Body of pancreas (tissue), 4 donors: Measurements from ENCODE around the gene ROCK2. TPM values are rescaled to one million over a fixed set of nuclear protein-coding genes. Genes with fewer than 3 reads are reported as not detected.

Experiments used
- ATAC-seq: fragments of 150-250 bp; one replicate; pipeline ENCODE4 v1.9.1; 2016
- DNase-seq, 4 donors: peaks; one replicate each; pipeline ENCODE4 v3.0.0-alpha.2; 2019
- H3K27ac ChIP-seq, 4 donors: fragments of 200-600 bp; sonication (generic); 1 replicate in 3 of 4; 2 replicates in 1 of 4; pipeline versions ENCODE4 v1.5.1 to v1.6.1; 2016 to 2019; ENCODE audit warnings: mild to moderate bottlenecking in 1 of 4, mixed read lengths in 1 of 4, moderate library complexity in 1 of 4
- H3K27me3 ChIP-seq, 2 donors: fragments of 200-600 bp; sonication (generic); one replicate each; pipeline ENCODE4 v1.6.0; 2016; ENCODE audit warnings: mild to moderate bottlenecking in 1 of 2
- H3K36me3 ChIP-seq, 2 donors: fragments of 200-600 bp; sonication (generic); replicated peaks in 1 of 2; 2 replicates each; pipeline ENCODE4 v1.5.1; 2016; ENCODE audit warnings: low read depth in 2 of 2; ENCODE audit not compliant: insufficient read depth in 1 of 2
- H3K4me1 ChIP-seq: fragments of 200-600 bp; sonication (generic); one replicate; pipeline ENCODE4 v1.6.0; 2016
- H3K4me3 ChIP-seq, 2 donors: fragments of 200-600 bp; sonication (generic); 1 replicate in 1 of 2; 2 replicates in 1 of 2; pipeline ENCODE4 v1.5.1; 2016 to 2019
- H3K9me3 ChIP-seq, 3 donors: fragments of 200-600 bp; sonication (generic); 1 replicate in 2 of 3; 2 replicates in 1 of 3; pipeline ENCODE4 v1.5.1; 2016
- POLR2A ChIP-seq, 3 donors: fragments of 450-650 bp; IDR thresholded peaks; one replicate each; pipeline ENCODE4 v1.6.1; 2016; ENCODE audit warnings: antibody characterized with exemption in 3 of 3, mild to moderate bottlenecking in 2 of 3
- WGBS, 2 donors: methylation state at CpG; one replicate each; pipeline ENCODE4 v1.1.5; 2017; 5-methylcytosine and 5-hydroxymethylcytosine counted together
- intact Hi-C: fragments of 100-400 bp; cut with DNase I; formaldehyde crosslinking; loops from one replicate; pipeline ENCODE4 v1.15.1; 2023
- total RNA-seq, 2 donors: library from RNA; depleted of rRNA; stranded (reverse); fragments of >200 nt; gene quantifications; one replicate each; pipeline ENCODE4 v1.1.0, GENCODE V29; 2016
- TF ChIP-seq, protein P1 (sequence below), 7 experiments: fragments of 450-650 bp in 4 of 7; fragments of 200-600 bp in 3 of 7; sonication (generic) in 3 of 7; IDR thresholded peaks; one replicate each; pipeline ENCODE4 v1.5.1; 2016 to 2019; ENCODE audit warnings: antibody characterized with exemption in 7 of 7

The ROCK2 gene
- total RNA-seq, 2 donors from 2014 or later: 24.4 to 32.3 TPM

DNA sequence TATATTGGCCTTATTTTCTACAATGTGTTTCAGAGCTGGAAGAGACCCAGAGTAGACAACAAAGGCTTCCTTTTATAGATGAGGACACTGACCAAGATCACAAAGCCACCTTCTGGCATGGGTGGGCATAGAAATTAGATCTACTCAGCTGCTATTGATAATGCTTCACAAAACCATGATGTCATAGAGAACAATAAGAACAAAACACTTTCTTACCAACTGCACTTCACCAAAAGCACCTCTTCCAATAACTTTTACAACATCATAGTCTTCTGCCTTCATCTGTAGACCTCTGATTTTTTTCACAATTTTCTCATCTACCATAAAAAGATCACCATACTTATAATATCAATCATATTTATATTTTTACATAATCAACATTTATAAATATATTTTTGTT, 58.1 kb downstream of the ROCK2 start:
- no peak for ATAC-seq
- Histone ChIP-seq H3K4me1 (peaks cover 15% of the 10 kb centered on the region), H3K9me3 (no peaks in the 10 kb centered on the region), H3K27ac (no peak overlapping the region), H3K36me3 (peaks cover 0 to 2% of the 10 kb centered on the region in 2 donors), H3K4me3 (no peak overlapping the region), H3K27me3 (no peaks in the 10 kb centered on the region)
- no peak for DNase-seq
- TF ChIP-seq, protein P1, sequence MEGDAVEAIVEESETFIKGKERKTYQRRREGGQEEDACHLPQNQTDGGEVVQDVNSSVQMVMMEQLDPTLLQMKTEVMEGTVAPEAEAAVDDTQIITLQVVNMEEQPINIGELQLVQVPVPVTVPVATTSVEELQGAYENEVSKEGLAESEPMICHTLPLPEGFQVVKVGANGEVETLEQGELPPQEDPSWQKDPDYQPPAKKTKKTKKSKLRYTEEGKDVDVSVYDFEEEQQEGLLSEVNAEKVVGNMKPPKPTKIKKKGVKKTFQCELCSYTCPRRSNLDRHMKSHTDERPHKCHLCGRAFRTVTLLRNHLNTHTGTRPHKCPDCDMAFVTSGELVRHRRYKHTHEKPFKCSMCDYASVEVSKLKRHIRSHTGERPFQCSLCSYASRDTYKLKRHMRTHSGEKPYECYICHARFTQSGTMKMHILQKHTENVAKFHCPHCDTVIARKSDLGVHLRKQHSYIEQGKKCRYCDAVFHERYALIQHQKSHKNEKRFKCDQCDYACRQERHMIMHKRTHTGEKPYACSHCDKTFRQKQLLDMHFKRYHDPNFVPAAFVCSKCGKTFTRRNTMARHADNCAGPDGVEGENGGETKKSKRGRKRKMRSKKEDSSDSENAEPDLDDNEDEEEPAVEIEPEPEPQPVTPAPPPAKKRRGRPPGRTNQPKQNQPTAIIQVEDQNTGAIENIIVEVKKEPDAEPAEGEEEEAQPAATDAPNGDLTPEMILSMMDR (IDR thresholded peaks at IDR 0.05): no peak
- TF ChIP-seq POLR2A (IDR thresholded peaks at IDR 0.05): no peak
- intact Hi-C loops: no loop called here

DNA sequence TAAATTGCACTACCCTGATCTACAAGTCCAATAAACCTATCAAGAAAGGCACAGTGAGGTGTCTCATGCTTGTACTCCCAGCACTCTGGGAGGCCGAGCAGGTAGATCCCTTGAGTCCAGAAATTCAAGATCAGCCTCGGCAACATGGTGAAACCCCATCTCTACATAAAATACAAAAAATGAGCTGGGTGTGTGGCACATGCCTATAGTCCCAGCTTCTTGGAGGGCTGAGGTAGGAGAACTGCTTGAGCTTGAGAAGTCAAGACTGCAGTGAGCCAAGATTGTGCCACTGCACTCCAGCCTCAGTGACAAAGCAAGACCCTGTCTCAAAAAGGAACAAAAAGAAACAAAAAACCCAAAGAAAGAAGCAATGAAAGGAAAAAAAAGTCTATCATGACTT, 58.9 kb downstream of the ROCK2 start:
- H3K4me3 ChIP-seq: no peak overlapping the region
- TF ChIP-seq, protein P1 (IDR thresholded peaks at IDR 0.05): no peak
- TF ChIP-seq POLR2A (IDR thresholded peaks at IDR 0.05): no peak
- peaks cover 0 to 2% of the 10 kb centered on the region in 2 donors for H3K36me3 ChIP-seq
- H3K27me3 ChIP-seq: no peaks in the 10 kb centered on the region
- H3K4me1 ChIP-seq: peaks cover 15% of the 10 kb centered on the region
- no peaks in the 10 kb centered on the region for H3K9me3 ChIP-seq
- no peak for ATAC-seq
- H3K27ac ChIP-seq: no peak overlapping the region
- intact Hi-C loops: no loop called here
- 94 to 100% methylated on average over 2 of the region's 2 CpGs for WGBS, 2 donors
- no peak for DNase-seq

DNA sequence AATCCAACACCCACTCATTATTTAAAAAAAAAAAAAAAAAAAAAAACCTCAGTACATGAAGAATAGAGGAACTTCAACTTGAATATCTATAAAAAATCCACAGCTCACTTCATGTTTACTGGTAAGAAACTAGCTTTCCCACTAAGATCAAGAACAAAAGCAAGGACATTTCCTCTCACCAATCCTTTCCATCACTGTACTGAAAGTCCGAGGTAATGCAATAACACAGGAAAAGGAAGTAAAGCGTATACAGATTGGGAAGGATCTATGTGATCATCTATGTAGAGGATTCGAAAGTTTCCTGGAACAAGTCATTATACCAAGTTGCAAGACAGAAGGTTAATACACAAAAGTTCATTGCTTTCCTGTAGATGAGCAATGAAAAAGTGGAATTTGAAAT, 63.2 kb downstream of the ROCK2 start:
- Histone ChIP-seq H3K4me3 (no peak overlapping the region), H3K9me3 (no peaks in the 10 kb centered on the region), H3K4me1 (no peaks in the 10 kb centered on the region), H3K27ac (no peak overlapping the region), H3K27me3 (no peaks in the 10 kb centered on the region), H3K36me3 (peaks cover 0 to 2% of the 10 kb centered on the region in 2 donors)
- WGBS, 2 donors: 68 to 98% methylated on average over 3 of the region's 3 CpGs
- no peak for ATAC-seq
- no peak for DNase-seq
- intact Hi-C loops: no loop called here
- no peak for TF ChIP-seq POLR2A (IDR thresholded peaks at IDR 0.05)
- TF ChIP-seq, protein P1 (IDR thresholded peaks at IDR 0.05): no peak

DNA sequence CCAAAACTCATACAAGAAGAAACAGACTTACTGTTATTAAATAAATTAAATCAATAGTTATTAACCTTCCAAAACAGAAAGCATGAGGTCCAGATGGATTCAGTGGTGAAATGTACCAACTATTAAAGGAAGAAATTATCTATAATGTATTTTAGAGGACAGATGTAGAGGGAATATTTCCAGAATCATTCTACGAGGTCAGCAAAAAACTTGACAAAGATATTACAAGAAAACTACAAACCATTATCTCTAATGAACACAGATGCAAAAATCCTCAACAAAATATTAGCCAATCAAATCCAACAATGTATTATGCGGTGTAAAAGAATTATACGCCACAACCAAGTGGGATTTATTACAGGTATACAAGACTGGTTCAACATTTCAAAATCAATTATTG, 63.7 kb downstream of the ROCK2 start:
- Histone ChIP-seq H3K4me1 (no peaks in the 10 kb centered on the region), H3K36me3 (peaks cover 0 to 2% of the 10 kb centered on the region in 2 donors), H3K27ac (no peak overlapping the region), H3K27me3 (no peaks in the 10 kb centered on the region), H3K4me3 (no peak overlapping the region), H3K9me3 (no peaks in the 10 kb centered on the region)
- ATAC-seq (no peak), DNase-seq (no peak)
- TF ChIP-seq, protein P1 (IDR thresholded peaks at IDR 0.05): no peak
- no peak for TF ChIP-seq POLR2A (IDR thresholded peaks at IDR 0.05)
- WGBS, 2 donors: 92 to 93% methylated on average over 3 of the region's 3 CpGs
- intact Hi-C loops: no loop called here

DNA sequence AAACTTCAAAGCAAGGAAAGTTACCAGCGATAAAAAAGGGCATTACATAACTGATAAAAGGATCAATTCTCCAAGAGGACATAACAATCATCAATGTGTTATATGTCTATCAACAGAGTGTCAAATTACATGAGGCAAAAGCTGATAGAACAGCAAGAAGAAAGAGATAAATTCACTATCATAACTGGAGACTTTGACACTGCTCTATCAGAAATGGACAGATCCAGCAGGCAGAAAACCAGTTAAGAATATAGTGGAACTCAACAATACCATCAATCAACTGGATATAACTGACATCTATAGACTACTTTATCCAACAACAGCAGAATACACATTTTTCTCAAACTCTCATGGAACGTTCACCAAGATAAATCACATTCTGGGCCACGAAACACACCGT, 65.0 kb downstream of the ROCK2 start:
- WGBS, 2 donors: 66 to 86% methylated on average over 4 of the region's 4 CpGs
- intact Hi-C loops: no loop called here
- H3K27ac ChIP-seq: no peak overlapping the region
- TF ChIP-seq, protein P1 (IDR thresholded peaks at IDR 0.05): no peak
- no peak for TF ChIP-seq POLR2A (IDR thresholded peaks at IDR 0.05)
- ATAC-seq (no peak), DNase-seq (no peak)
- H3K9me3 ChIP-seq: no peaks in the 10 kb centered on the region
- H3K4me3 ChIP-seq: no peak overlapping the region
- no peaks in the 10 kb centered on the region for H3K27me3 ChIP-seq
- peaks cover 0 to 2% of the 10 kb centered on the region in 2 donors for H3K36me3 ChIP-seq
- H3K4me1 ChIP-seq: no peaks in the 10 kb centered on the region
